ENCODE data around the gene DIAPH3. TPM values are rescaled to one million over a fixed set of nuclear protein-coding genes. Genes with fewer than 3 reads are reported as not detected.
"Not testable (repeated sequence)": the region's sequence is repeated elsewhere in the genome, so short reads cannot be mapped to it uniquely, and the experiment has no call there.

Gene DIAPH3
- total and polyA plus RNA-seq, 2 of the 4 experiments (the other 2 are of a cell fraction) = 8.9 to 9.3 TPM

- H3K9ac ChIP-seq (ENCODE audit: low read depth, low read length); H3K4ac ChIP-seq (ENCODE audit: low read depth, low read length); H3K9me3 ChIP-seq (ENCODE audit: control insufficient read depth, insufficient read depth, low read length); H3K4me1 ChIP-seq (ENCODE audit: control insufficient read depth, insufficient read depth, low read length); CTCF ChIA-PET; H3K27ac ChIP-seq (ENCODE audit: insufficient read depth, low read length); H3K4me2 ChIP-seq (ENCODE audit: low read depth, low read length); H2BK5ac ChIP-seq (ENCODE audit: low read depth, low read length, poor library complexity, severe bottlenecking); H4K5ac ChIP-seq (ENCODE audit: low read depth, low read length); DNase-seq; H4K20me1 ChIP-seq (ENCODE audit: insufficient read depth, low read length); POLR2A ChIA-PET (ENCODE audit: unreplicated experiment); BruUV-seq (replicated peaks); H3K14ac ChIP-seq (replicated peaks; ENCODE audit: low read depth, low read length); H3K56ac ChIP-seq (ENCODE audit: extremely low read depth, insufficient read depth, low read length); H4K91ac ChIP-seq (ENCODE audit: insufficient read depth, low read depth, low read length); intact Hi-C loops (cut with micrococcal nuclease); dilution Hi-C loops (cut with HindIII; ENCODE audit: low sequenced_read_pairs, unreplicated experiment); H2AK9ac ChIP-seq (replicated peaks; ENCODE audit: low read depth, low read length, poor library complexity); ATAC-seq (ENCODE audit: low read depth); in situ Hi-C loops (cut with MboI; ENCODE audit: low sequenced_read_pairs); H2BK120ac ChIP-seq (ENCODE audit: low read depth, low read length); H3K18ac ChIP-seq (ENCODE audit: low read depth, low read length); H2BK15ac ChIP-seq (ENCODE audit: low read depth, low read length); H3K23ac ChIP-seq (ENCODE audit: low read depth, low read length); H2AK5ac ChIP-seq (ENCODE audit: low read depth, low read length); H4K8ac ChIP-seq (ENCODE audit: low read depth in 2 of 2, low read length in 2 of 2); H2AFZ ChIP-seq (replicated peaks; ENCODE audit: low read length, poor library complexity); H3K9me1 ChIP-seq (ENCODE audit: insufficient read depth, low read length); H3K27me3 ChIP-seq (ENCODE audit: control insufficient read depth, insufficient read depth, low read length); H2BK20ac ChIP-seq (ENCODE audit: low read depth, low read length); H3K4me3 ChIP-seq (ENCODE audit: insufficient read depth, low read depth, low read length); H3K36me3 ChIP-seq (ENCODE audit: control insufficient read depth, insufficient read depth, low read length): not testable (repeated sequence)
- peaks cover 23 to 24% of the 10 kb centered on the region in 2 experiments for H3K79me1 ChIP-seq (ENCODE audit: low read depth in 1 of 2, low read length in 2 of 2)
- WGBS, 2 experiments (ENCODE audit: extremely low coverage in 2 of 2, insufficient read length in 1 of 2) = no CpG with 5 or more reads among the region's 2 CpGs
Measured at GRCh38 chr13:60083780-60084179, 79.9 kb downstream of the DIAPH3 start.
